Mesodermal cell (in vitro differentiated cells): ENCODE data around the gene TRERF1.
A peak's percentile ranks its signal among the peaks of the same experiment; 100 is the strongest.

Experiments used
- H3K27ac ChIP-seq: 2 replicates; pipeline ENCODE4 v1.7.0; 2013; ENCODE audit warnings: mild to moderate bottlenecking, low read depth, low read length, moderate library complexity; ENCODE audit not compliant: severe bottlenecking
- H3K36me3 ChIP-seq: 2 replicates; pipeline ENCODE4 v1.7.1; 2013; ENCODE audit warnings: mild to moderate bottlenecking, low read length, moderate library complexity; ENCODE audit not compliant: control insufficient read depth, insufficient read depth
- H3K4me1 ChIP-seq: one replicate; pipeline ENCODE4 v1.7.1; 2013; ENCODE audit warnings: mild to moderate bottlenecking, low read length; ENCODE audit not compliant: insufficient read depth, control insufficient read depth, poor library complexity, severe bottlenecking
- H3K4me3 ChIP-seq: 2 replicates; pipeline ENCODE4 v1.7.0; 2013; ENCODE audit warnings: low read length, control low read depth, mild to moderate bottlenecking; ENCODE audit not compliant: insufficient read depth, poor library complexity, severe bottlenecking; ENCODE audit errors: extremely low read depth
- H3K9me3 ChIP-seq: 2 replicates; pipeline ENCODE4 v1.7.1; 2013; ENCODE audit warnings: mild to moderate bottlenecking, low read length, moderate library complexity; ENCODE audit not compliant: control insufficient read depth
- WGBS, 2 experiments: methylation state at CpG; one replicate each; pipeline ENCODE4 v1.1.5; 2013; ENCODE audit warnings: missing lambda C conversion rate in 2 of 2; ENCODE audit not compliant: insufficient coverage in 2 of 2; 5-methylcytosine and 5-hydroxymethylcytosine counted together

TRERF1 gene

GRCh38 chr6:42366999-42367352 is 84.8 kb downstream of the TRERF1 start:
- Histone ChIP-seq H3K36me3 (no peaks in the 10 kb centered on the region), H3K27ac (peak overlapping the region; percentile 53), H3K9me3 (no peaks in the 10 kb centered on the region), H3K4me3 (no peak overlapping the region), H3K4me1 (peaks cover 4% of the 10 kb centered on the region)
- 92 to 97% methylated on average over 3 of the region's 3 CpGs for WGBS, 2 experiments

DNA sequence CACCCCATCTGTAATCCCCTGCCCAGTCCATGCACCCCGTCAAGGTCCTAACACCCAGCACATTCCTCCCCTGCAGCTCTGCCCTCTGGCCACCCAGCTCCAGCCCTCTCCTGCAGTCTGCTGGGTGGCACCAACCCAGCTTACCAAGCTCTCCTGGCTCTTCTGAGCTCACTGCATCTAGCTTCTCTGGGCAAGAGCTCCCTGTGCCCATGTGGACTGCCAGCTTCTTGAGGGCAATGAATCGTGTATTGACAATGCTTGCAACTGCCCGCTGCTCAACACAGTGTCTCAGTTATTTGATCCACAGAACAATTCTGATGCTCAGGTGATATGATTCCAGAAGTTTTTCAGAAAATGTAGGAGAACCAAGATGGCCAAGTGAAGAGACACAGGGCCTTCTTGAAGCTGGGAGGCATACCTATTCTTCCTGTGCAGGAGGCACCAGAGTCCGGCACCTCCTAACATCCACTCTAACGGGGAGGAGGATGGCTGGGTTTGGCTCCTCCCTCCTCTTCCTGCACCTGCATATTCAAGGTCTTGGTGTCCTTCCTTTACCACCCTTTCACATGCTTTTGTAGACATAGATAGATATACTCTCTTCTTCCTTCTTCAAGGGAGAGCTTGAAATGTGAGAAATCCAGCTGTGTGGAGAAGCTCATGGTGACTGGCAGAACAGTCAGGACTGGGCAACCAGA is 85.6 kb downstream of the TRERF1 start:
- Histone ChIP-seq H3K4me1 (peaks cover 4% of the 10 kb centered on the region), H3K36me3 (no peaks in the 10 kb centered on the region), H3K27ac (no peak overlapping the region), H3K9me3 (no peaks in the 10 kb centered on the region), H3K4me3 (no peak overlapping the region)
- 92 to 100% methylated on average over 5 of the region's 5 CpGs for WGBS, 2 experiments

GRCh38 chr6:42365021-42365420 is 86.7 kb downstream of the TRERF1 start:
- Histone ChIP-seq H3K4me3 (no peak overlapping the region), H3K36me3 (no peaks in the 10 kb centered on the region)
- WGBS, 2 experiments: 98% methylated on average over 6 of the region's 8 CpGs; no CpG with 5 or more reads in 1 of the 2 experiments

GRCh38 chr6:42363926-42364849 is 87.5 kb downstream of the TRERF1 start:
- no peaks in the 10 kb centered on the region for H3K9me3 ChIP-seq
- no peak overlapping the region for H3K27ac ChIP-seq
- peaks cover 4% of the 10 kb centered on the region for H3K4me1 ChIP-seq
- H3K36me3 ChIP-seq: no peaks in the 10 kb centered on the region
- 93 to 98% methylated on average over 5 of the region's 8 CpGs for WGBS, 2 experiments
- no peak overlapping the region for H3K4me3 ChIP-seq

More at GRCh38 chr6:42365021-42365420, 86.7 kb downstream of the TRERF1 start:
- Histone ChIP-seq H3K27ac (no peak overlapping the region), H3K9me3 (no peaks in the 10 kb centered on the region), H3K4me1 (peaks cover 4% of the 10 kb centered on the region)

- 83% methylated on average over 2 of the region's 3 CpGs; no CpG with 5 or more reads in 1 of the 2 experiments for WGBS, 2 experiments
- Histone ChIP-seq H3K9me3 (no peaks in the 10 kb centered on the region), H3K4me1 (no peaks in the 10 kb centered on the region), H3K4me3 (no peak overlapping the region), H3K27ac (no peak overlapping the region), H3K36me3 (no peaks in the 10 kb centered on the region)
Measured at GRCh38 chr6:42361036-42361435, 90.7 kb downstream of the TRERF1 start.

- Histone ChIP-seq H3K36me3 (no peaks in the 10 kb centered on the region), H3K27ac (no peak overlapping the region), H3K4me1 (no peaks in the 10 kb centered on the region), H3K9me3 (no peaks in the 10 kb centered on the region), H3K4me3 (no peak overlapping the region)
- 93 to 96% methylated on average over 4 to 5 of the region's 5 CpGs for WGBS, 2 experiments
Measured at GRCh38 chr6:42359021-42359420, 92.7 kb downstream of the TRERF1 start.

DNA sequence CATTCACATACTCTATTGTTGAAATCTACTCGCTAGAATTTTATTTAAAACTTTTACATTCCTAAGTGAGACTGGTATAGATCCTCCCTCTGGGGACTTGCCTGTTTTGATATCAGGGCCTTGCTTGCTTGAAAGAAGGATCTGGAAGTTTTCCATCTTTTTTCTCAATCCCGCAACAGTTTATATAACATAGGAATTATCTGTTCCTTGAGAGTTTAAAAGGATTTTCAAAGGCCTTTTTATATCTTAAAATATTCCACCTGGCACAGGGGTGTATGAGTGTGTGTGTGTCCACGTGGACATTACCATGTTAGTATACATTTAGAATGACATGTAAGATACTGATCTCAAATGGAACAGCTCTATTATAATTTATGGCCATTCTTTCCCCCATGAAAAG is 96.3 kb downstream of the TRERF1 start:
- Histone ChIP-seq H3K27ac (no peak overlapping the region), H3K36me3 (no peaks in the 10 kb centered on the region), H3K4me1 (no peaks in the 10 kb centered on the region), H3K4me3 (no peak overlapping the region), H3K9me3 (no peaks in the 10 kb centered on the region)
- WGBS, 2 experiments: no CpG with 5 or more reads among the region's 3 CpGs

GRCh38 chr6:42354702-42355101 is 97.0 kb downstream of the TRERF1 start:
- Histone ChIP-seq H3K36me3 (no peaks in the 10 kb centered on the region), H3K9me3 (no peaks in the 10 kb centered on the region), H3K27ac (no peak overlapping the region), H3K4me1 (no peaks in the 10 kb centered on the region), H3K4me3 (no peak overlapping the region)
- no CpG with 5 or more reads among the region's 1 CpG for WGBS, 2 experiments

DNA sequence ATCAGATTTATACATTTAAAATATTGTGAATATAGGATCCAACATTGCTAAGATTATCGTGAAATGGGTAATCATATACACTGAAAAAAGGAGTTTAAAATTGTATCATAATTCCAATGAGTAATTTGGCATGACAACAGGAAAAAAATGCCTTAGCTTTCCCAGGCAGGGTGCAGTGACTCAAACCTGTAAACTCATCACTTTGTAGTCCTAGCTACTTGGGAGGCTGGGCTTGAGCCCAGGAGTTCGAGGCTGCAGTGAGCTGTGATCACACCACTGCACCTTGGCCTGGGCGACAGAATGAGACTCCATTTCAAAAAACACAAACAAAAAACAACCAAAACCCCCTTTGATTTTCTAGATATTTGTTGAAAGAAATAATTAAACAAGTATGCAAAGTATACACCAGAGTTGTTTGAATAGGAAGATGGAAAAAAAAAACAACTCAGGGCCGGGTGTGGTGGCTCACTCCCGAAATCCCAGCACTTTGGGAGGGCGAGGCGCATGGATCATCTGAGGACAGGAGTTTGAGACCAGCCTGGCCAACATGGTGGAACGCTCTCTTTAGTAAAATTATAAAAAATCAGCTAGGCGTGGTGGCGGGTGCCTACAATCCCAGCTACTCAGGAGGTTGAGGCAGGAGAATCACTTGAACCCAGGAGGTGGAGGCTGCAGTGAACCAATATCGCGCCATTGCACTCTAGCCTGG is 98.7 kb downstream of the TRERF1 start:
- Histone ChIP-seq H3K9me3 (no peaks in the 10 kb centered on the region), H3K36me3 (no peaks in the 10 kb centered on the region), H3K4me1 (no peaks in the 10 kb centered on the region), H3K4me3 (no peak overlapping the region), H3K27ac (no peak overlapping the region)
- WGBS, 2 experiments: 91 to 98% methylated on average over 9 to 10 of the region's 12 CpGs

GRCh38 chr6:42350911-42351310 is 100.8 kb downstream of the TRERF1 start:
- Histone ChIP-seq H3K27ac (no peak overlapping the region), H3K4me1 (no peaks in the 10 kb centered on the region), H3K4me3 (no peak overlapping the region), H3K36me3 (no peaks in the 10 kb centered on the region), H3K9me3 (no peaks in the 10 kb centered on the region)
- 94 to 95% methylated on average over 3 of the region's 3 CpGs for WGBS, 2 experiments
